ENCODE measurements around the gene NKD2. TPM values are rescaled to one million over a fixed set of nuclear protein-coding genes. Genes with fewer than 3 reads are reported as not detected.

Gene NKD2
- total and polyA plus RNA-seq, 2 of the 4 experiments (the other 2 are of a cell fraction): not detected

DNA sequence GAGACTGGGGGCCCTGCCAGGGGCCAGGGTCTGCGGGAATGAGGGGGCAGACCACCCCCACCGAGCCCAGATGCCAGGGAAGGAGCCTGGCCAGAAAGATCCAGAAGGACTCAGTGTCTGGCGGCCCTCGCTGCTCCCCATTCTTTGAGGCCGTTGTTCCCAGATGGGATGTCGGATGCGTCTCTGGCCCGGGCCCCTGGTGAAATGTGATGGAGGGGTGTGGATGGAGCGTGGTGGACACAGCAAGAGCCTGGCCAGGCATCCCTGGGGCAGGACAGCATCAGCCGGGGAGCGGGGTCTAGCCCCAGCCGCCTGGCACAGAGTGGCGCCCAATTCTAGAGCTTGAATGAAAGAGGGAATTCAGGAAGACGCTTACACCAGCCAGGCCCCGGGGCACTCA lies 46.2 kb upstream of the NKD2 start:
- POLR2A ChIA-PET (ENCODE audit: unreplicated experiment): no interaction called here
- Histone ChIP-seq H4K8ac (ENCODE audit: low read depth in 2 of 2, low read length in 2 of 2) (no peak overlapping the region), H3K14ac (replicated peaks; ENCODE audit: low read depth, low read length) (no peak overlapping the region), H4K5ac (ENCODE audit: low read depth, low read length) (no peak overlapping the region), H2BK5ac (ENCODE audit: low read depth, low read length, poor library complexity, severe bottlenecking) (no peak overlapping the region), H3K56ac (ENCODE audit: extremely low read depth, insufficient read depth, low read length) (no peak overlapping the region), H3K9me3 (ENCODE audit: control insufficient read depth, insufficient read depth, low read length) (peaks cover 3% of the 10 kb centered on the region; the same call in 1 of the 2 replicates), H2BK15ac (ENCODE audit: low read depth, low read length) (no peak overlapping the region), H2AFZ (replicated peaks; ENCODE audit: low read length, poor library complexity) (no peak overlapping the region), H3K23ac (ENCODE audit: low read depth, low read length) (no peak overlapping the region), H3K27ac (ENCODE audit: insufficient read depth, low read length) (no peak overlapping the region), H2AK5ac (ENCODE audit: low read depth, low read length) (0 out of 2 replicates have a peak overlapping the region, but pooled peaks have one; percentile 17), H3K4ac (ENCODE audit: low read depth, low read length) (no peak overlapping the region), H4K20me1 (ENCODE audit: insufficient read depth, low read length) (peaks cover 12% of the 10 kb centered on the region; the same call in 1 of the 2 replicates), H3K9ac (ENCODE audit: low read depth, low read length) (no peak overlapping the region), H3K4me1 (ENCODE audit: control insufficient read depth, insufficient read depth, low read length) (peaks cover 35% of the 10 kb centered on the region), H2AK9ac (replicated peaks; ENCODE audit: low read depth, low read length, poor library complexity) (no peak overlapping the region), H3K27me3 (ENCODE audit: control insufficient read depth, insufficient read depth, low read length) (peaks cover 50% of the 10 kb centered on the region), H3K79me1 (ENCODE audit: low read depth in 1 of 2, low read length in 2 of 2) (no peaks in the 10 kb centered on the region), H3K18ac (ENCODE audit: low read depth, low read length) (no peak overlapping the region; the same call in 1 of the 2 replicates), H2BK120ac (ENCODE audit: low read depth, low read length) (peak overlapping the region; percentile 26; the same call in 1 of the 2 replicates), H4K91ac (ENCODE audit: insufficient read depth, low read depth, low read length) (no peak overlapping the region), H3K9me1 (ENCODE audit: insufficient read depth, low read length) (peaks cover 13% of the 10 kb centered on the region), H3K4me2 (ENCODE audit: low read depth, low read length) (no peak overlapping the region), H3K4me3 (ENCODE audit: insufficient read depth, low read depth, low read length) (no peak overlapping the region), H3K36me3 (ENCODE audit: control insufficient read depth, insufficient read depth, low read length) (no peaks in the 10 kb centered on the region), H2BK20ac (ENCODE audit: low read depth, low read length) (no peak overlapping the region)
- in situ Hi-C loops (cut with MboI; ENCODE audit: low sequenced_read_pairs) (loop anchor here (25.0 kb wide), 1 partner anchor 825 kb away; the partner anchor contains the start of gene MRPL36), intact Hi-C loops (cut with micrococcal nuclease) (no loop called here), dilution Hi-C loops (cut with HindIII; ENCODE audit: low sequenced_read_pairs, unreplicated experiment) (no loop called here)
- CTCF ChIA-PET: no interaction called here
- BruUV-seq (replicated peaks): no TSS peak
- TF ChIP-seq SMC3 (IDR thresholded peaks at IDR 0.05; ENCODE audit: low read depth, low read length): no peak
- no peak for TF ChIP-seq BHLHE40 (IDR thresholded peaks at IDR 0.05; ENCODE audit: low read depth, low read length)
- no peak for TF ChIP-seq RAD21 (IDR thresholded peaks at IDR 0.05; ENCODE audit: low read length)
- TF ChIP-seq, protein P1, sequence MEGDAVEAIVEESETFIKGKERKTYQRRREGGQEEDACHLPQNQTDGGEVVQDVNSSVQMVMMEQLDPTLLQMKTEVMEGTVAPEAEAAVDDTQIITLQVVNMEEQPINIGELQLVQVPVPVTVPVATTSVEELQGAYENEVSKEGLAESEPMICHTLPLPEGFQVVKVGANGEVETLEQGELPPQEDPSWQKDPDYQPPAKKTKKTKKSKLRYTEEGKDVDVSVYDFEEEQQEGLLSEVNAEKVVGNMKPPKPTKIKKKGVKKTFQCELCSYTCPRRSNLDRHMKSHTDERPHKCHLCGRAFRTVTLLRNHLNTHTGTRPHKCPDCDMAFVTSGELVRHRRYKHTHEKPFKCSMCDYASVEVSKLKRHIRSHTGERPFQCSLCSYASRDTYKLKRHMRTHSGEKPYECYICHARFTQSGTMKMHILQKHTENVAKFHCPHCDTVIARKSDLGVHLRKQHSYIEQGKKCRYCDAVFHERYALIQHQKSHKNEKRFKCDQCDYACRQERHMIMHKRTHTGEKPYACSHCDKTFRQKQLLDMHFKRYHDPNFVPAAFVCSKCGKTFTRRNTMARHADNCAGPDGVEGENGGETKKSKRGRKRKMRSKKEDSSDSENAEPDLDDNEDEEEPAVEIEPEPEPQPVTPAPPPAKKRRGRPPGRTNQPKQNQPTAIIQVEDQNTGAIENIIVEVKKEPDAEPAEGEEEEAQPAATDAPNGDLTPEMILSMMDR (conservative IDR thresholded peaks at IDR 0.05; ENCODE audit: low read depth, low read length): no peak
- TF ChIP-seq CEBPB (IDR thresholded peaks at IDR 0.05; ENCODE audit: low read depth, low read length): no peak
- TF ChIP-seq POLR2A (IDR thresholded peaks at IDR 0.05; ENCODE audit: low read depth, low read length): no peak
- no peak for TF ChIP-seq NFE2L2 (IDR thresholded peaks at IDR 0.05; ENCODE audit: low read depth, low read length)
- TF ChIP-seq, protein P2, sequence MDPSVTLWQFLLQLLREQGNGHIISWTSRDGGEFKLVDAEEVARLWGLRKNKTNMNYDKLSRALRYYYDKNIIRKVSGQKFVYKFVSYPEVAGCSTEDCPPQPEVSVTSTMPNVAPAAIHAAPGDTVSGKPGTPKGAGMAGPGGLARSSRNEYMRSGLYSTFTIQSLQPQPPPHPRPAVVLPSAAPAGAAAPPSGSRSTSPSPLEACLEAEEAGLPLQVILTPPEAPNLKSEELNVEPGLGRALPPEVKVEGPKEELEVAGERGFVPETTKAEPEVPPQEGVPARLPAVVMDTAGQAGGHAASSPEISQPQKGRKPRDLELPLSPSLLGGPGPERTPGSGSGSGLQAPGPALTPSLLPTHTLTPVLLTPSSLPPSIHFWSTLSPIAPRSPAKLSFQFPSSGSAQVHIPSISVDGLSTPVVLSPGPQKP (IDR thresholded peaks at IDR 0.05; ENCODE audit: borderline replicate concordance, low read depth, low read length): no peak
- no peak for TF ChIP-seq RCOR1 (IDR thresholded peaks at IDR 0.05; ENCODE audit: insufficient replicate concordance, low read length)
- no peak for TF ChIP-seq FOS (IDR thresholded peaks at IDR 0.05; ENCODE audit: low read depth, low read length)
- no peak for TF ChIP-seq MAZ (IDR thresholded peaks at IDR 0.05; ENCODE audit: borderline replicate concordance, low read depth, low read length)
- TF ChIP-seq RFX5 (IDR thresholded peaks at IDR 0.05; ENCODE audit: low read depth, low read length): no peak
- TF ChIP-seq MXI1 (IDR thresholded peaks at IDR 0.05; ENCODE audit: borderline replicate concordance, low read depth, low read length): no peak
- TF ChIP-seq, protein P3, sequence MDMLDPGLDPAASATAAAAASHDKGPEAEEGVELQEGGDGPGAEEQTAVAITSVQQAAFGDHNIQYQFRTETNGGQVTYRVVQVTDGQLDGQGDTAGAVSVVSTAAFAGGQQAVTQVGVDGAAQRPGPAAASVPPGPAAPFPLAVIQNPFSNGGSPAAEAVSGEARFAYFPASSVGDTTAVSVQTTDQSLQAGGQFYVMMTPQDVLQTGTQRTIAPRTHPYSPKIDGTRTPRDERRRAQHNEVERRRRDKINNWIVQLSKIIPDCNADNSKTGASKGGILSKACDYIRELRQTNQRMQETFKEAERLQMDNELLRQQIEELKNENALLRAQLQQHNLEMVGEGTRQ (IDR thresholded peaks at IDR 0.05; ENCODE audit: low read depth, low read length): no peak
- TF ChIP-seq MAFK (IDR thresholded peaks at IDR 0.05; ENCODE audit: low read depth, low read length): no peak
- TF ChIP-seq CHD1 (IDR thresholded peaks at IDR 0.05; ENCODE audit: low read depth, low read length): no peak
- DNase-seq (no peak), ATAC-seq (ENCODE audit: low read depth) (no peak)
- 90% methylated on average over 12 of the region's 15 CpGs; no CpG with 5 or more reads in 1 of the 2 experiments for WGBS, 2 experiments (ENCODE audit: extremely low coverage in 2 of 2, insufficient read length in 1 of 2)

Measured in IMR-90 (cell line).